ENCODE results near the gene PJA2. TPM values are rescaled to one million over a fixed set of nuclear protein-coding genes. Genes with fewer than 3 reads are reported as not detected.
A peak's percentile ranks its signal among the peaks of the same experiment; 100 is the strongest.

The PJA2 gene
- total RNA-seq, 1 donor from 2014 or later = 63.4 TPM

GRCh38 chr5:109413458-109413857 lies 3.7 kb upstream of the PJA2 start:
- DNase-seq (ENCODE audit: low spot score, unreplicated experiment) = no peak
- Mint-ChIP-seq H3K27me3 (no peaks in the 10 kb centered on the region), H3K4me1 (ENCODE audit: low read depth) (peaks cover 27% of the 10 kb centered on the region), H3K36me3 (ENCODE audit: insufficient read depth) (peaks cover 4% of the 10 kb centered on the region), H3K9me3 (ENCODE audit: low read depth) (peaks cover 17% of the 10 kb centered on the region), H3K27ac (peak overlapping the region; percentile 93), H3K4me3 (ENCODE audit: low read depth) (no peak overlapping the region)
- TF ChIP-seq, protein P1, sequence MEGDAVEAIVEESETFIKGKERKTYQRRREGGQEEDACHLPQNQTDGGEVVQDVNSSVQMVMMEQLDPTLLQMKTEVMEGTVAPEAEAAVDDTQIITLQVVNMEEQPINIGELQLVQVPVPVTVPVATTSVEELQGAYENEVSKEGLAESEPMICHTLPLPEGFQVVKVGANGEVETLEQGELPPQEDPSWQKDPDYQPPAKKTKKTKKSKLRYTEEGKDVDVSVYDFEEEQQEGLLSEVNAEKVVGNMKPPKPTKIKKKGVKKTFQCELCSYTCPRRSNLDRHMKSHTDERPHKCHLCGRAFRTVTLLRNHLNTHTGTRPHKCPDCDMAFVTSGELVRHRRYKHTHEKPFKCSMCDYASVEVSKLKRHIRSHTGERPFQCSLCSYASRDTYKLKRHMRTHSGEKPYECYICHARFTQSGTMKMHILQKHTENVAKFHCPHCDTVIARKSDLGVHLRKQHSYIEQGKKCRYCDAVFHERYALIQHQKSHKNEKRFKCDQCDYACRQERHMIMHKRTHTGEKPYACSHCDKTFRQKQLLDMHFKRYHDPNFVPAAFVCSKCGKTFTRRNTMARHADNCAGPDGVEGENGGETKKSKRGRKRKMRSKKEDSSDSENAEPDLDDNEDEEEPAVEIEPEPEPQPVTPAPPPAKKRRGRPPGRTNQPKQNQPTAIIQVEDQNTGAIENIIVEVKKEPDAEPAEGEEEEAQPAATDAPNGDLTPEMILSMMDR (IDR thresholded peaks at IDR 0.05; ENCODE audit: unreplicated experiment) = no peak

GRCh38 chr5:109412981-109413402 lies 3.2 kb upstream of the PJA2 start:
- TF ChIP-seq, protein P1 (IDR thresholded peaks at IDR 0.05; ENCODE audit: unreplicated experiment) = no peak
- Mint-ChIP-seq H3K4me3 (ENCODE audit: low read depth) (no peak overlapping the region), H3K9me3 (ENCODE audit: low read depth) (peaks cover 17% of the 10 kb centered on the region), H3K4me1 (ENCODE audit: low read depth) (peaks cover 29% of the 10 kb centered on the region), H3K27ac (peak overlapping the region; percentile 93), H3K27me3 (no peaks in the 10 kb centered on the region), H3K36me3 (ENCODE audit: insufficient read depth) (peaks cover 4% of the 10 kb centered on the region)
- no peak for DNase-seq (ENCODE audit: low spot score, unreplicated experiment)

DNA sequence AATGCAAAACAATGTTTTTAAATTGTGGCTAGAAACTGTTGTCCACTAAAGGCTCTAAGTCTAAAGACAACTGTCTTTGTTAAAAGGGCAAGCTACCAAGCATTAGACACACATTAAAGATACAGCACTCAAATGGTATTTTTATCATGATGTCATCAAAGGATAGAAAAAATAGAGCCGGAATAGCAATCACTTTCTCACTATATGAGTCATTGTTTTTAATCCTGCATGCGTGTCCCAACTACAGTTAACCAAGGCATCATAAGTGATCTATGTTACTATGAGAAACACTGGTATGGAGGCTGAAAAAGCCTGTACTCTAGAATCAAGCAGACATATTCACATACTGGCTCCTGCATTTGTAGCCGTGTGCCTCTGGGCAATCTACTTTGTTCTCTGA lies 1.9 kb upstream of the PJA2 start:
- DNase-seq (ENCODE audit: low spot score, unreplicated experiment) = no peak
- H3K4me3 Mint-ChIP-seq (ENCODE audit: low read depth) = no peak overlapping the region
- peaks cover 4% of the 10 kb centered on the region for H3K36me3 Mint-ChIP-seq (ENCODE audit: insufficient read depth)
- H3K4me1 Mint-ChIP-seq (ENCODE audit: low read depth) = peaks cover 41% of the 10 kb centered on the region
- H3K27ac Mint-ChIP-seq = no peak overlapping the region
- peaks cover 17% of the 10 kb centered on the region for H3K9me3 Mint-ChIP-seq (ENCODE audit: low read depth)
- H3K27me3 Mint-ChIP-seq = no peaks in the 10 kb centered on the region
- TF ChIP-seq, protein P1 (IDR thresholded peaks at IDR 0.05; ENCODE audit: unreplicated experiment) = no peak

- peak overlapping the region; percentile 99 for H3K4me3 Mint-ChIP-seq (ENCODE audit: low read depth)
- no peaks in the 10 kb centered on the region for H3K27me3 Mint-ChIP-seq
- peak overlapping the region; percentile 99 for H3K27ac Mint-ChIP-seq
- H3K9me3 Mint-ChIP-seq (ENCODE audit: low read depth) = peaks cover 14% of the 10 kb centered on the region
- TF ChIP-seq, protein P1 (IDR thresholded peaks at IDR 0.05; ENCODE audit: unreplicated experiment) = no peak
- DNase-seq (ENCODE audit: low spot score, unreplicated experiment) = no peak
- H3K4me1 Mint-ChIP-seq (ENCODE audit: low read depth) = peaks cover 43% of the 10 kb centered on the region
- peaks cover 6% of the 10 kb centered on the region for H3K36me3 Mint-ChIP-seq (ENCODE audit: insufficient read depth)
These were observed 1.4 kb upstream of the PJA2 start for GRCh38 chr5:109411149-109411514.

GRCh38 chr5:109410389-109411148 lies 795 bp upstream of the PJA2 start:
- Mint-ChIP-seq H3K4me1 (ENCODE audit: low read depth) (peaks cover 43% of the 10 kb centered on the region), H3K36me3 (ENCODE audit: insufficient read depth) (peaks cover 8% of the 10 kb centered on the region), H3K27ac (peak overlapping the region; percentile 99), H3K4me3 (ENCODE audit: low read depth) (peak overlapping the region; percentile 99), H3K27me3 (no peaks in the 10 kb centered on the region), H3K9me3 (ENCODE audit: low read depth) (peaks cover 9% of the 10 kb centered on the region)
- TF ChIP-seq, protein P1 (IDR thresholded peaks at IDR 0.05; ENCODE audit: unreplicated experiment) = no peak
- peak; percentile 51 for DNase-seq (ENCODE audit: low spot score, unreplicated experiment)
